ENCODE data around the gene FSD1. TPM values are rescaled to one million over a fixed set of nuclear protein-coding genes. Genes with fewer than 3 reads are reported as not detected.

Gene FSD1
- total RNA-seq, 4 donors from 2014 or later = 0.18 to 0.61 TPM; not detected in 2

- peaks cover 11 to 20% (median 12%) of the 10 kb centered on the region in 3 donors for H3K4me1 ChIP-seq
- H3K27me3 ChIP-seq = peaks cover 10 to 68% (median 23%) of the 10 kb centered on the region in 4 donors
- DNase-seq = no peak
- no peaks in the 10 kb centered on the region for H3K9me3 ChIP-seq
- 5 to 10% methylated on average over 13 to 23 of the region's 44 CpGs for WGBS, 2 donors
- intact Hi-C loops (cut with DNase I) = no loop called here
- H3K36me3 ChIP-seq = no peaks in the 10 kb centered on the region
- peak within 1 kb of the TSS in 2 of 4 donors; percentile 25 to 27 for H3K4me3 ChIP-seq
- no peak for TF ChIP-seq CTCF (IDR thresholded peaks at IDR 0.05)
- TF ChIP-seq POLR2A (IDR thresholded peaks at IDR 0.05) = no peak
- no peak within 1 kb of the TSS for H3K27ac ChIP-seq
These were observed 25.8 kb upstream of the FSD1 start, which contains the start of gene SHD for GRCh38 chr19:4278419-4279266. Gene SHD (plus strand): TSS chr19:4279266. CDS start chr19:4280064, 798 bp downstream.

- intact Hi-C loops (cut with DNase I) = no loop called here
- H3K4me3 ChIP-seq = peak overlapping the region in 2 of 4 donors; percentile 25 to 27
- no peak for DNase-seq
These were observed 25.2 kb upstream of the FSD1 start for GRCh38 chr19:4279267-4279529.

GRCh38 chr19:4279530-4280422, 24.6 kb upstream of the FSD1 start:
- no peak for DNase-seq
- intact Hi-C loops (cut with DNase I) = no loop called here
- Histone ChIP-seq H3K27me3 (peaks cover 10 to 78% (median 23%) of the 10 kb centered on the region in 4 donors), H3K27ac (no peak overlapping the region), H3K4me3 (peak overlapping the region in 2 of 4 donors; percentile 25 to 27), H3K9me3 (no peaks in the 10 kb centered on the region), H3K36me3 (no peaks in the 10 kb centered on the region), H3K4me1 (peaks cover 11 to 20% (median 12%) of the 10 kb centered on the region in 3 donors)
- TF ChIP-seq POLR2A (IDR thresholded peaks at IDR 0.05) (no peak), CTCF (IDR thresholded peaks at IDR 0.05) (no peak)
- 4 to 7% methylated on average over 16 to 21 of the region's 71 CpGs for WGBS, 2 donors

More at GRCh38 chr19:4279267-4279529, 25.2 kb upstream of the FSD1 start:
- H3K9me3 ChIP-seq = no peaks in the 10 kb centered on the region
- no peak overlapping the region for H3K27ac ChIP-seq
- H3K36me3 ChIP-seq = no peaks in the 10 kb centered on the region
- no CpG with 5 or more reads among the region's 30 CpGs for WGBS, 2 donors
- TF ChIP-seq POLR2A (IDR thresholded peaks at IDR 0.05) (no peak), CTCF (IDR thresholded peaks at IDR 0.05) (no peak)
- peaks cover 10 to 72% (median 23%) of the 10 kb centered on the region in 4 donors for H3K27me3 ChIP-seq
- peaks cover 11 to 20% (median 12%) of the 10 kb centered on the region in 3 donors for H3K4me1 ChIP-seq

- no peaks in the 10 kb centered on the region for H3K36me3 ChIP-seq
- no peak overlapping the region for H3K27ac ChIP-seq
- intact Hi-C loops (cut with DNase I) = no loop called here
- peaks cover 3 to 9% (median 6%) of the 10 kb centered on the region in 3 donors for H3K4me1 ChIP-seq
- no peak overlapping the region for H3K4me3 ChIP-seq
- TF ChIP-seq POLR2A (IDR thresholded peaks at IDR 0.05) (no peak), CTCF (IDR thresholded peaks at IDR 0.05) (no peak)
- 36 to 45% methylated on average over 14 to 18 of the region's 20 CpGs for WGBS, 2 donors
- DNase-seq = no peak
- peaks cover 3 to 75% (median 16%) of the 10 kb centered on the region in 4 donors for H3K27me3 ChIP-seq
- H3K9me3 ChIP-seq = no peaks in the 10 kb centered on the region
These were observed 20.0 kb upstream of the FSD1 start for GRCh38 chr19:4284176-4284958.
